ENCODE measurements around the gene ZBTB20.

GRCh38 chr3:114435386-114436115 is 711.5 kb downstream of the ZBTB20 start:
- TF ChIP-seq CTCF (IDR thresholded peaks at IDR 0.05) (no peak), POLR2A (IDR thresholded peaks at IDR 0.05) (no peak)
